GM18951 (cell line): Measurements from ENCODE around the gene TPPP.

ENCODE experiments used
- POLR2A ChIP-seq: IDR thresholded peaks from 4 replicates; pipeline ENCODE4 v1.6.1; 2011; ENCODE audit warnings: mild to moderate bottlenecking; ENCODE audit not compliant: insufficient read length, insufficient read depth; ENCODE audit errors: extremely low read depth
- in situ Hi-C: fragments of 300-500 bp; cut with MboI; formaldehyde crosslinking; loops from one replicate; pipeline ENCODE4 v1.12.0; 2022; ENCODE audit warnings: low sequenced_read_pairs, mixed read lengths, inconsistent platforms; ENCODE audit not compliant: unreplicated experiment

TPPP gene

GRCh38 chr5:610011-610743 lies 83.0 kb downstream of the TPPP start:
- in situ Hi-C loops = no loop called here
- TF ChIP-seq POLR2A = no peak
